Neural cell (in vitro differentiated cells): ENCODE measurements around the gene FCHSD1.

Experiments
- EZH2 ChIP-seq: fragments of 200-600, 300-800 bp; shearing (Covaris generic), sonication (generic); IDR thresholded peaks from 2 replicates; pipeline ENCODE4 v1.6.1; 2014; ENCODE audit warnings: antibody characterized with exemption, low read length, borderline replicate concordance, mild to moderate bottlenecking; ENCODE audit not compliant: insufficient read depth, poor library complexity, severe bottlenecking
- TF ChIP-seq, protein P1 (sequence below): IDR thresholded peaks from 2 replicates; pipeline ENCODE4 v1.6.1; 2012; ENCODE audit warnings: borderline replicate concordance
- TF ChIP-seq, protein P2 (sequence below): fragments of 450-650 bp; IDR thresholded peaks from 2 replicates; pipeline ENCODE4 v1.5.1; 2014; ENCODE audit warnings: antibody characterized with exemption, mild to moderate bottlenecking, moderate library complexity; ENCODE audit not compliant: poor library complexity, severe bottlenecking

DNA sequence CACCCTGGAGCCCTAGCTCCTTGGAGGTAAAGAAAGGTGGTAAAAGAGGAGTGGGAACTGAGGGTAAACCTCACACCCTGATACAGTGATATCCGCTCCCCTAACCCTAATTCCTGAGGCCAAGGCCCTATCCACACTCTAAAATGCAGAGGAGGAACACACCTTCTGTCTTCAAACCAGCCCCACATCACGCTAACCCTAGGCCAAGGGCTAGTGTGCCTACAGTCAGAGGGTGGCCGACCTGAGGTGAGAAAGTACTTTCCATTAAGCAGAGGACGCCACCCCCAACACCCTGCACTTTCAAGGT lies 15.2 kb downstream of the FCHSD1 start:
- TF ChIP-seq, protein P1, sequence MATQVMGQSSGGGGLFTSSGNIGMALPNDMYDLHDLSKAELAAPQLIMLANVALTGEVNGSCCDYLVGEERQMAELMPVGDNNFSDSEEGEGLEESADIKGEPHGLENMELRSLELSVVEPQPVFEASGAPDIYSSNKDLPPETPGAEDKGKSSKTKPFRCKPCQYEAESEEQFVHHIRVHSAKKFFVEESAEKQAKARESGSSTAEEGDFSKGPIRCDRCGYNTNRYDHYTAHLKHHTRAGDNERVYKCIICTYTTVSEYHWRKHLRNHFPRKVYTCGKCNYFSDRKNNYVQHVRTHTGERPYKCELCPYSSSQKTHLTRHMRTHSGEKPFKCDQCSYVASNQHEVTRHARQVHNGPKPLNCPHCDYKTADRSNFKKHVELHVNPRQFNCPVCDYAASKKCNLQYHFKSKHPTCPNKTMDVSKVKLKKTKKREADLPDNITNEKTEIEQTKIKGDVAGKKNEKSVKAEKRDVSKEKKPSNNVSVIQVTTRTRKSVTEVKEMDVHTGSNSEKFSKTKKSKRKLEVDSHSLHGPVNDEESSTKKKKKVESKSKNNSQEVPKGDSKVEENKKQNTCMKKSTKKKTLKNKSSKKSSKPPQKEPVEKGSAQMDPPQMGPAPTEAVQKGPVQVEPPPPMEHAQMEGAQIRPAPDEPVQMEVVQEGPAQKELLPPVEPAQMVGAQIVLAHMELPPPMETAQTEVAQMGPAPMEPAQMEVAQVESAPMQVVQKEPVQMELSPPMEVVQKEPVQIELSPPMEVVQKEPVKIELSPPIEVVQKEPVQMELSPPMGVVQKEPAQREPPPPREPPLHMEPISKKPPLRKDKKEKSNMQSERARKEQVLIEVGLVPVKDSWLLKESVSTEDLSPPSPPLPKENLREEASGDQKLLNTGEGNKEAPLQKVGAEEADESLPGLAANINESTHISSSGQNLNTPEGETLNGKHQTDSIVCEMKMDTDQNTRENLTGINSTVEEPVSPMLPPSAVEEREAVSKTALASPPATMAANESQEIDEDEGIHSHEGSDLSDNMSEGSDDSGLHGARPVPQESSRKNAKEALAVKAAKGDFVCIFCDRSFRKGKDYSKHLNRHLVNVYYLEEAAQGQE = no peak
- TF ChIP-seq, protein P2, sequence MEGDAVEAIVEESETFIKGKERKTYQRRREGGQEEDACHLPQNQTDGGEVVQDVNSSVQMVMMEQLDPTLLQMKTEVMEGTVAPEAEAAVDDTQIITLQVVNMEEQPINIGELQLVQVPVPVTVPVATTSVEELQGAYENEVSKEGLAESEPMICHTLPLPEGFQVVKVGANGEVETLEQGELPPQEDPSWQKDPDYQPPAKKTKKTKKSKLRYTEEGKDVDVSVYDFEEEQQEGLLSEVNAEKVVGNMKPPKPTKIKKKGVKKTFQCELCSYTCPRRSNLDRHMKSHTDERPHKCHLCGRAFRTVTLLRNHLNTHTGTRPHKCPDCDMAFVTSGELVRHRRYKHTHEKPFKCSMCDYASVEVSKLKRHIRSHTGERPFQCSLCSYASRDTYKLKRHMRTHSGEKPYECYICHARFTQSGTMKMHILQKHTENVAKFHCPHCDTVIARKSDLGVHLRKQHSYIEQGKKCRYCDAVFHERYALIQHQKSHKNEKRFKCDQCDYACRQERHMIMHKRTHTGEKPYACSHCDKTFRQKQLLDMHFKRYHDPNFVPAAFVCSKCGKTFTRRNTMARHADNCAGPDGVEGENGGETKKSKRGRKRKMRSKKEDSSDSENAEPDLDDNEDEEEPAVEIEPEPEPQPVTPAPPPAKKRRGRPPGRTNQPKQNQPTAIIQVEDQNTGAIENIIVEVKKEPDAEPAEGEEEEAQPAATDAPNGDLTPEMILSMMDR = no peak
- TF ChIP-seq EZH2 = no peak
